GM12878 (cell line): Measurements from ENCODE around the gene UBAP2. TPM values are rescaled to one million over a fixed set of nuclear protein-coding genes. Genes with fewer than 3 reads are reported as not detected.

Experiments
- ATF2 ChIP-seq: IDR thresholded peaks from 2 replicates; pipeline ENCODE4 v1.6.1; 2012; ENCODE audit warnings: low read length, inconsistent platforms
- ATF3 ChIP-seq: IDR thresholded peaks from 2 replicates; pipeline ENCODE4 v1.6.1; 2011; ENCODE audit warnings: low read depth, mild to moderate bottlenecking, low read length, moderate library complexity, borderline replicate concordance; ENCODE audit errors: extremely low read depth
- CHD1 ChIP-seq: IDR thresholded peaks from 2 replicates; pipeline ENCODE4 v1.6.1; 2012; ENCODE audit warnings: low read depth, low read length, improper control_type of control experiment
- CHD4 ChIP-seq: fragments of 200-600 bp; sonication (generic); IDR thresholded peaks from 2 replicates; pipeline ENCODE4 v1.6.1; 2016; ENCODE audit warnings: mild to moderate bottlenecking
- E2F4 ChIP-seq: IDR thresholded peaks from 2 replicates; pipeline ENCODE4 v1.6.1; 2012; ENCODE audit warnings: low read depth, low read length, improper control_type of control experiment
- ESRRA ChIP-seq: IDR thresholded peaks from 2 replicates; pipeline ENCODE4 v1.6.1; 2012; ENCODE audit warnings: mild to moderate bottlenecking, low read length, improper control_type of control experiment
- FOS ChIP-seq: IDR thresholded peaks from 3 replicates; pipeline ENCODE4 v1.6.1; 2011; ENCODE audit warnings: borderline replicate concordance; ENCODE audit not compliant: insufficient read length; ENCODE audit errors: extremely low read depth
- FOXM1 ChIP-seq: IDR thresholded peaks from 2 replicates; pipeline ENCODE4 v1.6.1; 2012; ENCODE audit warnings: low read depth, mild to moderate bottlenecking, inconsistent platforms, low read length, moderate library complexity
- GATAD2B ChIP-seq: fragments of 450-650 bp; conservative IDR thresholded peaks from 2 replicates; pipeline ENCODE4 v1.6.1; 2017; ENCODE audit warnings: low read depth, mild to moderate bottlenecking, moderate library complexity
- HDAC2 ChIP-seq: fragments of 200-600 bp; sonication (generic); IDR thresholded peaks from 2 replicates; pipeline ENCODE4 v1.6.1; 2017
- HDAC6 ChIP-seq: fragments of 200-600 bp; sonication (generic); IDR thresholded peaks from one replicate; pipeline ENCODE4 v1.8.0; 2017; ENCODE audit warnings: antibody characterized with exemption; ENCODE audit not compliant: unreplicated experiment
- IRF4 ChIP-seq: IDR thresholded peaks from 2 replicates; pipeline ENCODE4 v1.6.1; 2011; ENCODE audit warnings: low read depth, low read length
- IRF5 ChIP-seq: fragments of 450-650 bp; IDR thresholded peaks from 2 replicates; pipeline ENCODE4 v1.6.1; 2017; ENCODE audit warnings: borderline replicate concordance
- KDM1A ChIP-seq: fragments of 200-600 bp; sonication (generic); IDR thresholded peaks from 2 replicates; pipeline ENCODE4 v1.6.1; 2016; ENCODE audit warnings: borderline replicate concordance
- MAX ChIP-seq: IDR thresholded peaks from 2 replicates; pipeline ENCODE4 v1.6.1; 2012; ENCODE audit warnings: low read depth, low read length, improper control_type of control experiment
- NR2F1 ChIP-seq: fragments of 450-650 bp; conservative IDR thresholded peaks from 2 replicates; pipeline ENCODE4 v1.6.1; 2017; ENCODE audit warnings: mild to moderate bottlenecking
- RB1 ChIP-seq: fragments of 450-650 bp; formaldehyde crosslinking; IDR thresholded peaks from 2 replicates; pipeline ENCODE4 v1.6.1; 2017; ENCODE audit warnings: mild to moderate bottlenecking, borderline replicate concordance
- RELA ChIP-seq: fragments of 450-650 bp; IDR thresholded peaks from 2 replicates; pipeline ENCODE4 v1.8.0; 2014; ENCODE audit warnings: borderline replicate concordance; ENCODE audit not compliant: partially characterized antibody
- TAF1 ChIP-seq: IDR thresholded peaks from 2 replicates; pipeline ENCODE4 v1.6.1; 2011; ENCODE audit warnings: mild to moderate bottlenecking, low read depth, low read length, borderline replicate concordance
- YY1 ChIP-seq: IDR thresholded peaks from 2 replicates; pipeline ENCODE4 v1.6.1; 2011; ENCODE audit warnings: low read depth, mild to moderate bottlenecking, low read length
- ZBTB33 ChIP-seq: fragments of 450-650 bp; IDR thresholded peaks from 2 replicates; pipeline ENCODE4 v1.6.1; 2017; ENCODE audit warnings: mild to moderate bottlenecking
- ZSCAN29 ChIP-seq: fragments of 450-650 bp; IDR thresholded peaks from 2 replicates; pipeline ENCODE4 v1.6.1; 2017; ENCODE audit warnings: mild to moderate bottlenecking, moderate library complexity
- polyA plus RNA-seq, 11 experiments: library from polyadenylated mRNA; depleted of rRNA in 4 of 11; unstranded in 6 of 11; stranded (reverse) in 5 of 11; fragments of >200 nt; fragmentation: Nextera tagmentation in 4 of 11; fragmentation: Illumina TruSeq in 1 of 11; extraction: Ambion mirVana in 4 of 11; extraction: Trizol in 1 of 11; gene quantifications; 1 replicate in 1 of 11; 2 replicates in 10 of 11; pipeline versions ENCODE4 v1.2.1 to v1.2.3, GENCODE V29; 2011 to 2016; ENCODE audit warnings: inconsistent platforms in 2 of 11, missing spikeins in 2 of 11, low read depth in 1 of 11
- total RNA-seq, 4 experiments: library from RNA; depleted of rRNA in 3 of 4; stranded (reverse); fragments of >200 nt in 3 of 4; fragmentation: Illumina TruSeq in 1 of 4; extraction: Trizol in 1 of 4; gene quantifications; 2 replicates each; pipeline versions ENCODE4 v1.2.1 to v1.2.3, GENCODE V29; 2013 to 2021

Gene UBAP2
- total and polyA plus RNA-seq, 10 of the 15 experiments (the other 5 are each of a cell fraction or from before 2014, with no cell fraction given): 8.5 to 48.2 (median 28.1) TPM

GRCh38 chr9:34048727-34049629 is at the start of gene UBAP2 (continued):
- TF ChIP-seq ZBTB33 (no peak), HDAC2 (no peak), HDAC6 (peak; percentile 86), CHD1 (0 out of 2 replicates have a peak, but pooled peaks have one; percentile 76), FOXM1 (no peak), IRF4 (0 out of 2 replicates have a peak, but pooled peaks have one; percentile 46), E2F4 (peak; percentile 78), NR2F1 (peak; percentile 45; the same call in 1 of the 2 replicates), MAX (peak; percentile 95), ZSCAN29 (no peak), KDM1A (no peak), CHD4 (no peak), ATF3 (peak; percentile 80), IRF5 (no peak), RB1 (peak; percentile 99), ESRRA (no peak), RELA (peak; percentile 71), ATF2 (no peak), GATAD2B (no peak; the same call in 1 of the 2 replicates), FOS (no peak), YY1 (peak; percentile 91), TAF1 (peak; percentile 96)
